SK-N-MC (cell line): ENCODE results near the gene ADGRD2.

ENCODE experiments used
- FOXP2 ChIP-seq: optimal IDR thresholded peaks from 2 replicates; pipeline ENCODE3; 2011; ENCODE audit warnings: mild to moderate bottlenecking, moderate library complexity; ENCODE audit not compliant: insufficient read depth; ENCODE audit errors: extremely low read length, control extremely low read depth
- POLR2AphosphoS5 ChIP-seq: IDR thresholded peaks from 2 replicates; pipeline ENCODE4 v1.6.1; 2012; ENCODE audit warnings: mild to moderate bottlenecking, low read depth, low read length, borderline replicate concordance

GRCh38 chr9:124454791-124455443 is 4.7 kb downstream of the ADGRD2 start:
- TF ChIP-seq POLR2AphosphoS5 (no peak), FOXP2 (no peak)
